ENCODE results near the gene ENOPH1.
A peak's percentile ranks its signal among the peaks of the same experiment; 100 is the strongest.

ENOPH1 gene

DNA sequence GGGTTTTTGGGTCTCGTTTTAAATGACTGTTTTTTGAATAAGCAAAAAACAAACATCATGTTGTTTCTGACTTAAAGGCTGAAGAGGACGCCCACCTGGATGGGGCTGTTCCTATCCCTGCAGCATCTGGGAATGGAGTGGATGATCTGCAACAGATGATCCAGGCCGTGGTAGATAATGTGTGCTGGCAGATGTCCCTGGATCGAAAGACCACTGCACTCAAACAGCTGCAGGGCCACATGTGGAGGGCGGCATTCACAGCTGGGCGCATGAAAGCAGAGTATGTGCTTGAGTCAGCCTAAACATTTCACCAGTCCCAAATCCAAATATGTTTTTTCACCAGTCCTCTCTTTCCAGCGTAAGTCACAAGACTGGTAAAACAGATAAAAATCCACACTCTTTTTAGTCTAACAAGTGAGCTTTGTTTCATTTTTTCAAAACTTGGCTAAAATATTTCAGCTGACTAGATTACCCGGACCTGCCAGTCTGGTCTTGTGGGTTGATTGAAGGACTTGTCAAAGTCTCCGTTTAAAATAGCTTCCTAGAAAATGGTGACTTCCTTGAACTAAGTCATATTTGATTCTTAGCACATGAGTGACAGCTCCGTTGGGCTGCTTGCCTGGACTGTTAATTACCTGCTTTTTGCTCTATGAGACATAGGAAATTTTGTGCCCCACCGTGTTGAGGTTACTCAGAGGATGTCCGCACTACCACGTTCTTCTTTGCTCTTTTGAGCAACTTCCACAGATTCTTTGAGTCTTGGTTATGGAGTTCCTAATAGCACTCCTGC lies 20.8 kb downstream of the ENOPH1 start:
- no peak overlapping the region for H3K4me3 ChIP-seq (ENCODE audit: low read depth, low read length)
- no peak for DNase-seq (ENCODE audit: low read depth)
- TF ChIP-seq, protein P1, sequence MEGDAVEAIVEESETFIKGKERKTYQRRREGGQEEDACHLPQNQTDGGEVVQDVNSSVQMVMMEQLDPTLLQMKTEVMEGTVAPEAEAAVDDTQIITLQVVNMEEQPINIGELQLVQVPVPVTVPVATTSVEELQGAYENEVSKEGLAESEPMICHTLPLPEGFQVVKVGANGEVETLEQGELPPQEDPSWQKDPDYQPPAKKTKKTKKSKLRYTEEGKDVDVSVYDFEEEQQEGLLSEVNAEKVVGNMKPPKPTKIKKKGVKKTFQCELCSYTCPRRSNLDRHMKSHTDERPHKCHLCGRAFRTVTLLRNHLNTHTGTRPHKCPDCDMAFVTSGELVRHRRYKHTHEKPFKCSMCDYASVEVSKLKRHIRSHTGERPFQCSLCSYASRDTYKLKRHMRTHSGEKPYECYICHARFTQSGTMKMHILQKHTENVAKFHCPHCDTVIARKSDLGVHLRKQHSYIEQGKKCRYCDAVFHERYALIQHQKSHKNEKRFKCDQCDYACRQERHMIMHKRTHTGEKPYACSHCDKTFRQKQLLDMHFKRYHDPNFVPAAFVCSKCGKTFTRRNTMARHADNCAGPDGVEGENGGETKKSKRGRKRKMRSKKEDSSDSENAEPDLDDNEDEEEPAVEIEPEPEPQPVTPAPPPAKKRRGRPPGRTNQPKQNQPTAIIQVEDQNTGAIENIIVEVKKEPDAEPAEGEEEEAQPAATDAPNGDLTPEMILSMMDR (IDR thresholded peaks at IDR 0.05; ENCODE audit: control insufficient read depth, extremely low read depth, insufficient read depth): no peak

DNA sequence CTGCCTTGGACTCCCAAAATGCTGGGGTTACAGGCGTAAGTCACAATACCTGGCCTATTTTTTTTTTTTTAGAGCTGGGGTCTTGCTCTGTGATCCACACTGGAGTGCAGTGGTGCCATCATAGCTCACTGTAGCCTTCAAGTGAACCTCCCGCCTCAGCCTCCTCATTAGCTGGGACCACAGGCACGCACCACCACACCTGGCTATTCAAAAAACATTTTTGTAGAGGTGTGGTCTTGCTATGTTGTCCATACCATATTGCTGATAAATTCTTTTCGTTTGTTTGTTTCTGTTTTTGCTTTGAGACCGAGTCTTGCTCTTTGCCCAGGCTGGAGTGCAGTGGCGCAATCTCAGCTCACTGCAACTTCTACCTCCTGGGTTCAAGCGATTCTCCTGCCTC lies 21.6 kb downstream of the ENOPH1 start:
- TF ChIP-seq, protein P1 (IDR thresholded peaks at IDR 0.05; ENCODE audit: control insufficient read depth, extremely low read depth, insufficient read depth): no peak
- DNase-seq (ENCODE audit: low read depth): no peak
- no peak overlapping the region for H3K4me3 ChIP-seq (ENCODE audit: low read depth, low read length)

DNA sequence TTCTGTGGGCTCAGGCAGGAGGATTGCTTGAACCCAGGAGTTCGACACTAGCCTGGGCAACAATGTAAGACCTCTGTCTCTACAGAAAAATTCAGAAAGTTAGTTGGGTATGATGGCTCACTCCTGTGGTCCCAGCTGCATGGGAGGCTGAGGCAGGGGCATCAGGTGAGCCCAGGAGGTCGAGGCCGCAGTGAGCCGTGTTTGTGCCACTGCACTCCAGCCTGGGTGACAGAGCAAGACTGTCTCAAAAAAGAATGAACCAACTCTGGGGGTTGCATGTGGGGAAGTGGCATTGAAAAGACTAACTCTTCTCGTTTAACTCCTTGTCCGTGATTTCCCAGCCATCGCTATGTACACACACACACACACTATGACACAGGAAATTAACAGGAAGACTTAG lies 26.9 kb downstream of the ENOPH1 start:
- DNase-seq (ENCODE audit: low read depth): no peak
- H3K4me3 ChIP-seq (ENCODE audit: low read depth, low read length): no peak overlapping the region
- TF ChIP-seq, protein P1 (IDR thresholded peaks at IDR 0.05; ENCODE audit: control insufficient read depth, extremely low read depth, insufficient read depth): no peak

DNA sequence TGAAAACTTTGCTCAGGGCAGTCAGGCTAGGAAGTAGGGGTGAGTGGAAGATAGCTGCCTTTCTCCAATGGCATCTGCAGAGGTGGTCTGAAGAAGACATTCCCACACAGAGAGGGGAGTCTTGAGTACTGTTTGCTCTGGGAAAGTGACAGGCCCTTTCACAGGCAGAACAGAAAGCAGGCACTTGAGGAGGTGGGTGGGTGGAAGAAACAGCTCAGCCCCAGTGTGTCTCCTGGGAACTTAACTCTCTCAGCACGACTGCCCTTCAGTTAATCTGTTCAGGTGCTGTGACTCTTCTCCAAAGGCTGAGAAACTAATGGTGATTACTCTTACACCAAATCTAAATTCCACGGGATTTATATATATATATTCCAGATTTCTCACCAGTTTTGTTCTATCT lies 28.3 kb downstream of the ENOPH1 start:
- no peak for DNase-seq (ENCODE audit: low read depth)
- TF ChIP-seq, protein P1 (IDR thresholded peaks at IDR 0.05; ENCODE audit: control insufficient read depth, extremely low read depth, insufficient read depth): no peak
- H3K4me3 ChIP-seq (ENCODE audit: low read depth, low read length): no peak overlapping the region

DNA sequence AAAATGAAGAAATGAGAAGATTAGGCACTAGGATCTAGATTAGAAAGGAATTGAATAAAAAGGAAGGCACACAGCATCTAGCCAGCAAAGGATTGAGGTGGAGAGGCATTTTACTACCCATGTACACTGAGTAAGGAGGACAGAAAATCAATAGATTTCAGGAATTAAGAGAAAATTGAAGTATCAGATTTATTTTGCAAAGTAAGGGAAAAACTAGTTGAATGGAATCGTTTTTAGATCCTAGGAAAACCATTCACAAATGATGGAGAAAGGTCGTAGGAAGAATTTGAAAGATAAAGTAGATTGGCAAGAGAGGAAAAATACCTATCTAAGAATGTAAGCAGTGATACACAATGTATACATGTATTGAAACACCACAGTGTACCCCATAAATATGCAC lies 31.3 kb downstream of the ENOPH1 start:
- no peak for DNase-seq (ENCODE audit: low read depth)
- TF ChIP-seq, protein P1 (IDR thresholded peaks at IDR 0.05; ENCODE audit: control insufficient read depth, extremely low read depth, insufficient read depth): no peak
- H3K4me3 ChIP-seq (ENCODE audit: low read depth, low read length): no peak overlapping the region

DNA sequence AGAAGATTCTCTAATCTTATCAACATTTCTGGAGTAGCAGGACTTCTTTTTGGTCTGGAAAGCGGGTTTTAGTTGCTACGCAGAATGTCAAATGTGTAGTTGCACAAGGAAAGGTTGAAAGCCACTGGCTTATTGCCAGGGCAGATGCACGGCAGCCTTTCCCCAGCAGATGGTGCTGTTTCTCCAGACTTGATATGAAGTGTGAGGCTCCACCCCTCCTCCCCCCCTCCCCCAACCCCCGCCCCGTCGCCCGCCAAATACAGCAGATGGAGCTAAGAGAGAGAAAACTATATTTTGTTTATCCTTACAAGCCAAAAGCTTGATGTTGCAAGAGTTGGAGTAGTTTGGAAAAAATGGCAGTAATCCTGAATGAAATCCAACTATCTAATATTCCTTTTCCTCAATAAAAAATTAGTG lies 32.0 kb downstream of the ENOPH1 start:
- no peak overlapping the region for H3K4me3 ChIP-seq (ENCODE audit: low read depth, low read length)
- peak; percentile 59 for DNase-seq (ENCODE audit: low read depth)
- TF ChIP-seq, protein P1 (IDR thresholded peaks at IDR 0.05; ENCODE audit: control insufficient read depth, extremely low read depth, insufficient read depth): peak; percentile 87

DNA sequence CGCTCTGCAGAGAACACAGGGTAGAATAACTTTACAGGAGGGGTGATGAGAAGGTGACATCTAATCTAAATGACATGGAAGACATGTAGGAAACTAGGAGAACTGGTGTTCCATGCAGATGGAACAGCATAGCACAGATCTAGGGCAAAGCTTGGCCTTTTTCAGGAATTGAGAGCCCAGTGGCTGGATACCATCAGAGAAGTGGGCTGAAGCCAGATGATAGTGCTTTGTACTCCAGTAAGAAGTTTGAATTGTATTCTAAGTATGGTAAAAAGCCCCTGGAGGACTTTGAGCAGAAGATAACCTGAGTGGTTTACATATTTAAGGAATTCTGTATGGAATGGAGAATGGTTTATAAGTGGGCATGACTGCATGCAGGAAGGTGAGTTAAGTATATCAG lies 32.8 kb downstream of the ENOPH1 start:
- H3K4me3 ChIP-seq (ENCODE audit: low read depth, low read length): no peak overlapping the region
- DNase-seq (ENCODE audit: low read depth): no peak
- TF ChIP-seq, protein P1 (IDR thresholded peaks at IDR 0.05; ENCODE audit: control insufficient read depth, extremely low read depth, insufficient read depth): no peak
